ENCODE measurements around the gene TPCN1. TPM values are rescaled to one million over a fixed set of nuclear protein-coding genes. Genes with fewer than 3 reads are reported as not detected.

TPCN1 gene
- total and polyA plus RNA-seq, 2 of the 13 experiments (the other 11 are each of a cell fraction or from before 2014, with no cell fraction given): 8.0 to 26.8 TPM

DNA sequence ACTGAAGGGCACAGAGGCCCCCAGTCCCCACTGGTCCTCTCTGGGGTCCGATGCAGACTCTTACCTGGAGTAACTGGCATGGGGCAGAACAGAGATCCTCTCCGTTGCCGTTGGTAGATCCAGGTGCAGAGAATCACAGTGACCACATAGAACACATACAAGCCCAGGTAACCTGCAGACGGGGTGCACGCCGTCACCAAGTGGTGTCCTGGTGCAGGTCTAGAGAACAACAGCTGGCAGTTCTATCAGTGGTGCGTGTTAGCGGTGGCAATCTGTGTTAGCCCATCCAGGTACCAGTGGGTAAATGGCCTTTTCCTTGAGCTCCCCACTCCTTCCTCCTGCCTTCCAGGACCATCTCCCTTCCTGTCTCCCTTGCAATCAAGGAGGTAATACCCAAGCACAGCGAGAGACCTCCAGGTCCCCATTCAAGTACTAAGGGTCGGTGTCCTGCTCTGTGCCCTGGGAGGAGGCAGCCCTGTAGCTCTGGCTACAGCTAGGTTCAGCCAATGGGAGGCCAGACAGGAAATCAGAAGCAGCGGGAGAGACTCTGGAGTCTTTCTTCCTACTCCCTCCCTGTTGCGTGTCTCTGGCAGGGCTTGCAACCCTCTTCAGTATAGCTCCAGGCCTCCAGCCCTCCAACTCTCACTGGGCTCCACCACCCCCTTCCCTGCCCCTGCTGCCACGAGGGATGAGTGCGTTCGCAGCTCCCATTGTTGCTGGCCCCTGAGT, 97.8 kb downstream of the TPCN1 start:
- no peak for ATAC-seq
- WGBS (ENCODE audit: low lambda C conversion rate): 96% methylated on average over 12 of the region's 15 CpGs
- in situ Hi-C loops (cut with HindIII; ENCODE audit: extremely low pct_ligation_motif_present, low pct_unique_long_range_greater_than_20kb): no loop called here
- no peak for TF ChIP-seq EHMT2 (IDR thresholded peaks at IDR 0.05; ENCODE audit: borderline replicate concordance, low read depth, low read length)
- no peak for TF ChIP-seq ZEB1 (IDR thresholded peaks at IDR 0.05; ENCODE audit: insufficient replicate concordance, low read depth)
- TF ChIP-seq, protein P1, sequence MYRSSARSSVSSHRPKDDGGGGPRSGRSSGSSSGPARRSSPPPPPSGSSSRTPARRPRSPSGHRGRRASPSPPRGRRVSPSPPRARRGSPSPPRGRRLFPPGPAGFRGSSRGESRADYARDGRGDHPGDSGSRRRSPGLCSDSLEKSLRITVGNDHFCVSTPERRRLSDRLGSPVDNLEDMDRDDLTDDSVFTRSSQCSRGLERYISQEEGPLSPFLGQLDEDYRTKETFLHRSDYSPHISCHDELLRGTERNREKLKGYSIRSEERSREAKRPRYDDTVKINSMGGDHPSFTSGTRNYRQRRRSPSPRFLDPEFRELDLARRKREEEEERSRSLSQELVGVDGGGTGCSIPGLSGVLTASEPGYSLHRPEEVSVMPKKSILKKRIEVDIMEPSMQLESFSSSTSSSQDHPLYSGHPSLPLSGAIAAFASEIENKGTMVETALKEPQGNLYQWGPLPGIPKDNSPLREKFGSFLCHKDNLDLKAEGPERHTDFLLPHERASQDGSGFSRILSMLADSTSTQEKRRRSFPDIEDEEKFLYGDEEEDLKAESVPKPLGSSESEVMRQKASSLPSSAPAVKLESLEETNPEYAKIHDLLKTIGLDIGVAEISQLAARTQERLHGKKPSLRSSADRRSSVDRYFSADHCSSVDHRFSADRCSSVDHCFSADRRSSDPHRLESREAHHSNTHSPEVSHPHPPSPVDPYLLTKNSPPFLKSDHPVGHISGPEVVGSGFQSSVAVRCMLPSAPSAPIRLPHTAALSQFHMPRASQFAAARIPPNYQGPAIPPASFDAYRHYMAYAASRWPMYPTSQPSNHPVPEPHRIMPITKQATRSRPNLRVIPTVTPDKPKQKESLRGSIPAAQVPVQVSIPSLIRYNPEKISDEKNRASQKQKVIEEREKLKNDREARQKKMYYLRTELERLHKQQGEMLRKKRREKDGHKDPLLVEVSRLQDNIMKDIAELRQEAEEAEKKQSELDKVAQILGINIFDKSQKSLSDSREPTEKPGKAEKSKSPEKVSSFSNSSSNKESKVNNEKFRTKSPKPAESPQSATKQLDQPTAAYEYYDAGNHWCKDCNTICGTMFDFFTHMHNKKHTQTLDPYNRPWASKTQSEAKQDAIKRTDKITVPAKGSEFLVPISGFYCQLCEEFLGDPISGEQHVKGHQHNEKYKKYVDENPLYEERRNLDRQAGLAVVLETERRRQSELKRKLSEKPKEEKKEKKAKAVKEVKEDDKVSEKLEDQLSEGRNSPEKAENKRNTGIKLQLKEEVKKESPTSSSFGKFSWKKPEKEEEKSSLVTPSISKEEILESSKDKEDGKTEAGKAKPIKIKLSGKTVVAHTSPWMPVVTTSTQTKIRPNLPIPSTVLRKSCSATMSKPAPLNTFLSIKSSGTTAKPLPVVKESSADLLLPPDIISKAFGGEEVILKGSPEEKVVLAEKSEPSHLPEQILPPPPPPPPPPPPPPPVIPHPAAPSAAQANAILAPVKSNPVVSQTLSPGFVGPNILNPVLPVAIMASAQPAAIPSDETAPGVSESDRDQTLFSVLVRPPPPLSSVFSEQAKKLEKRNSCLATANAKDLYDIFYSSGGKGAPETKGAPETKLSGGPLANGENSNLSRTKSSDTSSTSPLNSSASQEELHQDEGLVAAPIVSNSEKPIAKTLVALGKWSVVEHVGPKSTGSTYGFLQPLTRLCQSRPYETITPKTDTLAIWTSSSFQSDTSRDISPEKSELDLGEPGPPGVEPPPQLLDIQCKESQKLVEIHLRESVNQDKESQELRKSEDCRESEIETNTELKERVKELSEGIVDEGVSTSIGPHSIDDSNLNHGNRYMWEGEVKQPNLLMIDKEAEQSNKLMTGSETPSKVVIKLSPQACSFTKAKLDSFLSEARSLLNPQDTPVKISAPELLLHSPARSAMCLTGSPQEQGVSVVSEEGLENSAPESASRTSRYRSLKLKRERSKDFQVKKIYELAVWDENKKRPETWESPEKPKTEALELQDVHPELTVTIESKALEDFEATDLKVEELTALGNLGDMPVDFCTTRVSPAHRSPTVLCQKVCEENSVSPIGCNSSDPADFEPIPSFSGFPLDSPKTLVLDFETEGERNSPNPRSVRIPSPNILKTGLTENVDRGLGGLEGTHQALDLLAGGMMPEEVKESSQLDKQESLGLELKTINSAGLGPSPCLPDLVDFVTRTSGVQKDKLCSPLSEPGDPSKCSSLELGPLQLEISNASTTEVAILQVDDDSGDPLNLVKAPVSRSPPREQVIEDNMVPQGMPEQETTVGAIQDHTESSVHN (CRISPR knock-in tag; IDR thresholded peaks at IDR 0.05): no peak
- no peak for TF ChIP-seq ZNF256 (CRISPR knock-in tag; conservative IDR thresholded peaks at IDR 0.05)
- TF ChIP-seq ZNF75D (CRISPR knock-in tag; IDR thresholded peaks at IDR 0.05; ENCODE audit: borderline replicate concordance): no peak
- TF ChIP-seq MAFK (conservative IDR thresholded peaks at IDR 0.05 in 1 of 2, IDR thresholded peaks at IDR 0.05 in 1 of 2; ENCODE audit: low read length in 2 of 2): no peak
- TF ChIP-seq, protein P2, sequence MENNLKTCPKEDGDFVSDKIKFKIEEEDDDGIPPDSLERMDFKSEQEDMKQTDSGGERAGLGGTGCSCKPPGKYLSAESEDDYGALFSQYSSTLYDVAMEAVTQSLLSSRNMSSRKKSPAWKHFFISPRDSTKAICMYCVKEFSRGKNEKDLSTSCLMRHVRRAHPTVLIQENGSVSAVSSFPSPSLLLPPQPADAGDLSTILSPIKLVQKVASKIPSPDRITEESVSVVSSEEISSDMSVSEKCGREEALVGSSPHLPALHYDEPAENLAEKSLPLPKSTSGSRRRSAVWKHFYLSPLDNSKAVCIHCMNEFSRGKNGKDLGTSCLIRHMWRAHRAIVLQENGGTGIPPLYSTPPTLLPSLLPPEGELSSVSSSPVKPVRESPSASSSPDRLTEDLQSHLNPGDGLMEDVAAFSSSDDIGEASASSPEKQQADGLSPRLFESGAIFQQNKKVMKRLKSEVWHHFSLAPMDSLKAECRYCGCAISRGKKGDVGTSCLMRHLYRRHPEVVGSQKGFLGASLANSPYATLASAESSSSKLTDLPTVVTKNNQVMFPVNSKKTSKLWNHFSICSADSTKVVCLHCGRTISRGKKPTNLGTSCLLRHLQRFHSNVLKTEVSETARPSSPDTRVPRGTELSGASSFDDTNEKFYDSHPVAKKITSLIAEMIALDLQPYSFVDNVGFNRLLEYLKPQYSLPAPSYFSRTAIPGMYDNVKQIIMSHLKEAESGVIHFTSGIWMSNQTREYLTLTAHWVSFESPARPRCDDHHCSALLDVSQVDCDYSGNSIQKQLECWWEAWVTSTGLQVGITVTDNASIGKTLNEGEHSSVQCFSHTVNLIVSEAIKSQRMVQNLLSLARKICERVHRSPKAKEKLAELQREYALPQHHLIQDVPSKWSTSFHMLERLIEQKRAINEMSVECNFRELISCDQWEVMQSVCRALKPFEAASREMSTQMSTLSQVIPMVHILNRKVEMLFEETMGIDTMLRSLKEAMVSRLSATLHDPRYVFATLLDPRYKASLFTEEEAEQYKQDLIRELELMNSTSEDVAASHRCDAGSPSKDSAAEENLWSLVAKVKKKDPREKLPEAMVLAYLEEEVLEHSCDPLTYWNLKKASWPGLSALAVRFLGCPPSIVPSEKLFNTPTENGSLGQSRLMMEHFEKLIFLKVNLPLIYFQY (CRISPR knock-in tag; IDR thresholded peaks at IDR 0.05; ENCODE audit: borderline replicate concordance): no peak
- TF ChIP-seq, protein P3, sequence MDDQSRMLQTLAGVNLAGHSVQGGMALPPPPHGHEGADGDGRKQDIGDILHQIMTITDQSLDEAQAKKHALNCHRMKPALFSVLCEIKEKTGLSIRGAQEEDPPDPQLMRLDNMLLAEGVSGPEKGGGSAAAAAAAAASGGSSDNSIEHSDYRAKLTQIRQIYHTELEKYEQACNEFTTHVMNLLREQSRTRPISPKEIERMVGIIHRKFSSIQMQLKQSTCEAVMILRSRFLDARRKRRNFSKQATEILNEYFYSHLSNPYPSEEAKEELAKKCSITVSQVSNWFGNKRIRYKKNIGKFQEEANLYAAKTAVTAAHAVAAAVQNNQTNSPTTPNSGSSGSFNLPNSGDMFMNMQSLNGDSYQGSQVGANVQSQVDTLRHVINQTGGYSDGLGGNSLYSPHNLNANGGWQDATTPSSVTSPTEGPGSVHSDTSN (CRISPR knock-in tag; IDR thresholded peaks at IDR 0.05; ENCODE audit: borderline replicate concordance): no peak

More for the DNA sequence above, 97.8 kb downstream of the TPCN1 start:
- FAIRE-seq (no peak), DNase-seq (ENCODE audit: low spot score) (no peak)
- Histone ChIP-seq H3K4me3 (replicated peaks in 1 of 3; ENCODE audit: insufficient read depth in 1 of 3, low read depth in 2 of 3, low read length in 3 of 3) (no peak overlapping the region), H3K9me3 (ENCODE audit: low read length) (no peaks in the 10 kb centered on the region), H3K9ac (ENCODE audit: insufficient read depth, low read depth, low read length) (no peak overlapping the region), H3K27ac (ENCODE audit: extremely low read length, insufficient read depth, low read length) (no peak overlapping the region), H4K20me1 (ENCODE audit: insufficient read depth, low read length) (no peaks in the 10 kb centered on the region), H3K27me3 (ENCODE audit: control insufficient read depth in 1 of 2, insufficient read depth in 2 of 2, low read length in 2 of 2) (no peaks in the 10 kb centered on the region), H3K4me2 (ENCODE audit: low read depth, low read length) (no peak overlapping the region), H3K79me2 (ENCODE audit: insufficient read depth, low read length) (no peaks in the 10 kb centered on the region), H2AFZ (ENCODE audit: low read length) (no peak overlapping the region), H3K4me1 (ENCODE audit: insufficient read depth, low read length) (no peaks in the 10 kb centered on the region), H3K36me3 (replicated peaks in 1 of 2; ENCODE audit: control insufficient read depth in 1 of 2, insufficient read depth in 2 of 2, low read length in 2 of 2) (peaks cover 5 to 7% of the 10 kb centered on the region in 2 experiments; a peak in 1 of 5 replicates)
- ChIA-PET POLR2A (no interaction called here), CTCF (ENCODE audit: low intra/inter-chr PET ratio, low total read pairs) (no interaction called here)
- no TSS peak for BruUV-seq (replicated peaks)
- intact Hi-C loops (cut with micrococcal nuclease; ENCODE audit: unreplicated experiment): no loop called here
